GM19099 (cell line): ENCODE measurements around the gene NOSIP.

Experiments used
- POLR2A ChIP-seq: IDR thresholded peaks from 3 replicates; pipeline ENCODE4 v1.6.1; 2011; ENCODE audit warnings: low read depth; ENCODE audit not compliant: insufficient read length; ENCODE audit errors: extremely low read depth

Gene NOSIP

GRCh38 chr19:49552749-49553148 lies 27.6 kb downstream of the NOSIP start:
- TF ChIP-seq POLR2A: no peak

GRCh38 chr19:49551531-49551930 lies 28.8 kb downstream of the NOSIP start:
- no peak for TF ChIP-seq POLR2A

- no peak for TF ChIP-seq POLR2A
Measured at GRCh38 chr19:49549045-49549444, 31.3 kb downstream of the NOSIP start.

GRCh38 chr19:49546825-49547565 lies 33.4 kb downstream of the NOSIP start:
- TF ChIP-seq POLR2A: no peak

GRCh38 chr19:49544154-49544553 lies 36.2 kb downstream of the NOSIP start:
- TF ChIP-seq POLR2A: no peak

GRCh38 chr19:49543032-49543431 lies 37.3 kb downstream of the NOSIP start:
- TF ChIP-seq POLR2A: no peak

- TF ChIP-seq POLR2A: no peak
Measured at GRCh38 chr19:49542446-49542845, 37.9 kb downstream of the NOSIP start.

GRCh38 chr19:49541914-49542313 lies 38.4 kb downstream of the NOSIP start:
- no peak for TF ChIP-seq POLR2A

GRCh38 chr19:49539192-49539952 lies 41.0 kb downstream of the NOSIP start:
- no peak for TF ChIP-seq POLR2A

- TF ChIP-seq POLR2A: no peak
Measured at GRCh38 chr19:49538643-49539042, 41.7 kb downstream of the NOSIP start.

GRCh38 chr19:49536921-49537462 lies 43.4 kb downstream of the NOSIP start:
- TF ChIP-seq POLR2A: no peak

- TF ChIP-seq POLR2A: no peak
Measured at GRCh38 chr19:49534632-49535385, 45.5 kb downstream of the NOSIP start.

- no peak for TF ChIP-seq POLR2A
Measured at GRCh38 chr19:49533551-49534488, 46.5 kb downstream of the NOSIP start.

GRCh38 chr19:49530708-49531107 lies 49.6 kb downstream of the NOSIP start:
- TF ChIP-seq POLR2A: no peak

GRCh38 chr19:49528211-49528771 lies 52.1 kb downstream of the NOSIP start:
- no peak for TF ChIP-seq POLR2A
